Common myeloid progenitor, CD34-positive (primary cell): ENCODE data around the gene SLC44A3. TPM values are rescaled to one million over a fixed set of nuclear protein-coding genes. Genes with fewer than 3 reads are reported as not detected.

Experiments used
- CTCF ChIA-PET: fragments of 350-600 bp; sonication (Branson Sonifier 250); formaldehyde crosslinking; loops from one replicate; lab custom pipeline; 2021; ENCODE audit warnings: antibody characterized with exemption; lab: Charles Lee
- POLR2A ChIA-PET: fragments of 350-600 bp; sonication (Branson Sonifier 250); formaldehyde crosslinking; loops from one replicate; lab custom pipeline; 2021; ENCODE audit warnings: antibody characterized with exemption; lab: Charles Lee
- DNase-seq, 3 donors: peaks; one replicate each; pipeline versions ENCODE4 v3.0.0 to v3.0.0-alpha.2; 2013
- H3K27ac ChIP-seq, 2 experiments: 1 replicate in 1 of 2; 2 replicates in 1 of 2; pipeline ENCODE4 v1.7.0; 2013; ENCODE audit warnings: inconsistent platforms in 2 of 2, low read length in 2 of 2, mild to moderate bottlenecking in 2 of 2, low read depth in 1 of 2, moderate library complexity in 1 of 2; ENCODE audit not compliant: severe bottlenecking in 2 of 2, insufficient read depth in 1 of 2, poor library complexity in 1 of 2
- H3K27me3 ChIP-seq, 5 experiments: replicated peaks in 2 of 5; 1 replicate in 3 of 5; 2 replicates in 2 of 5; pipeline versions ENCODE4 v1.6.1 to v1.7.0; 2013; ENCODE audit warnings: low read length in 4 of 5, mild to moderate bottlenecking in 2 of 5, moderate library complexity in 2 of 5, inconsistent platforms in 1 of 5; ENCODE audit not compliant: insufficient read depth in 5 of 5, control insufficient read depth in 4 of 5
- H3K36me3 ChIP-seq, 4 experiments: 1 replicate in 2 of 4; 2 replicates in 2 of 4; pipeline versions ENCODE4 v1.6.1 to v1.7.0; 2013; ENCODE audit warnings: low read length in 3 of 4, control low read depth in 1 of 4, mild to moderate bottlenecking in 1 of 4; ENCODE audit not compliant: control insufficient read depth in 4 of 4, insufficient read depth in 4 of 4
- H3K4me1 ChIP-seq, 4 experiments: 1 replicate in 3 of 4; 2 replicates in 1 of 4; pipeline versions ENCODE4 v1.6.1 to v1.7.1; 2013; ENCODE audit warnings: low read length in 3 of 4, mild to moderate bottlenecking in 3 of 4, control low read depth in 1 of 4, inconsistent platforms in 1 of 4, moderate library complexity in 1 of 4; ENCODE audit not compliant: control insufficient read depth in 4 of 4, insufficient read depth in 4 of 4; ENCODE audit errors: control extremely low read depth in 1 of 4
- H3K4me3 ChIP-seq, 7 experiments: 1 replicate in 4 of 7; 2 replicates in 3 of 7; pipeline versions ENCODE4 v1.5.1 to v1.7.0; 2013; ENCODE audit warnings: mild to moderate bottlenecking in 7 of 7, low read length in 6 of 7, moderate library complexity in 6 of 7, inconsistent platforms in 2 of 7, low read depth in 2 of 7, control low read depth in 1 of 7; ENCODE audit not compliant: insufficient read depth in 4 of 7, control insufficient read depth in 1 of 7; ENCODE audit errors: extremely low read depth in 1 of 7
- H3K9me3 ChIP-seq, 5 experiments: 1 replicate in 4 of 5; 2 replicates in 1 of 5; pipeline versions ENCODE4 v1.6.1 to v1.7.1; 2013; ENCODE audit warnings: low read length in 4 of 5, mild to moderate bottlenecking in 2 of 5, inconsistent platforms in 1 of 5, low read depth in 1 of 5, moderate library complexity in 1 of 5; ENCODE audit not compliant: control insufficient read depth in 4 of 5, insufficient read depth in 2 of 5; ENCODE audit errors: control extremely low read depth in 1 of 5
- WGBS: methylation state at CpG from one replicate; pipeline ENCODE4 v1.1.5; 2013; ENCODE audit not compliant: insufficient coverage; 5-methylcytosine and 5-hydroxymethylcytosine counted together
- polyA plus RNA-seq: library from polyadenylated mRNA; unstranded; fragments of 120-200 nt; gene quantifications from one replicate; pipeline ENCODE4 v1.2.1, GENCODE V29; 2013

SLC44A3 gene
- polyA plus RNA-seq: 0.08 TPM

- Histone ChIP-seq H3K36me3 (no peaks in the 10 kb centered on the region), H3K4me3 (peak within 1 kb of the TSS; percentile 31 to 77 (median 59)), H3K27me3 (peaks cover 19 to 54% (median 41%) of the 10 kb centered on the region in 5 experiments), H3K27ac (no peak within 1 kb of the TSS), H3K4me1 (peaks cover 2 to 14% (median 12%) of the 10 kb centered on the region in 4 experiments), H3K9me3 (peaks cover 0 to 13% (median 3%) of the 10 kb centered on the region in 5 experiments)
- ChIA-PET CTCF (interaction anchor here (1.0 to 2.6 kb wide), 4 partner anchors 13 to 223 kb away, joined by 3 to 9 read pairs (median 4); no protein-coding TSS in a partner anchor), POLR2A (no interaction called here)
- peak; percentile 48 to 82 (median 79) for DNase-seq
- whole genome bisulfite sequencing: under 1% methylated on average over 54 of the region's 77 CpGs
These were observed at the start of gene SLC44A3 for GRCh38 chr1:94819945-94820746. Gene SLC44A3, plus strand, starts transcription at chr1:94820357. Its CDS starts 95 bp downstream, at chr1:94820452.

GRCh38 chr1:94772230-94772641, 47.9 kb upstream of the SLC44A3 start:
- H3K9me3 ChIP-seq: peaks cover 0 to 11% (median 4%) of the 10 kb centered on the region in 5 experiments
- no peak overlapping the region for H3K27ac ChIP-seq
- DNase-seq: no peak
- H3K4me1 ChIP-seq: peaks cover 6 to 17% (median 13%) of the 10 kb centered on the region in 4 experiments
- WGBS: 94% methylated on average over 4 of the region's 5 CpGs
- no peaks in the 10 kb centered on the region for H3K36me3 ChIP-seq
- CTCF ChIA-PET: interaction anchor here (1.2 kb wide), 1 partner anchor 258 kb away, joined by 4 read pairs; no protein-coding TSS in a partner anchor
- POLR2A ChIA-PET: no interaction called here
- H3K4me3 ChIP-seq: no peak overlapping the region
- H3K27me3 ChIP-seq: no peaks in the 10 kb centered on the region

- H3K27ac ChIP-seq: no peak overlapping the region
These were observed 47.3 kb upstream of the SLC44A3 start for GRCh38 chr1:94772845-94773244.

GRCh38 chr1:94773296-94773809, 46.8 kb upstream of the SLC44A3 start:
- Histone ChIP-seq H3K4me3 (no peak overlapping the region), H3K36me3 (no peaks in the 10 kb centered on the region), H3K4me1 (peaks cover 6 to 17% (median 13%) of the 10 kb centered on the region in 4 experiments), H3K27me3 (no peaks in the 10 kb centered on the region), H3K27ac (no peak overlapping the region), H3K9me3 (peaks cover 0 to 11% (median 4%) of the 10 kb centered on the region in 5 experiments)
- ChIA-PET CTCF (interaction anchor here (0.6 to 1.3 kb wide), 3 partner anchors 251 to 302 kb away, joined by 3 to 4 read pairs (median 4); no protein-coding TSS in a partner anchor), POLR2A (no interaction called here)
- 28% methylated on average over 3 of the region's 6 CpGs for WGBS
- no peak for DNase-seq

More at GRCh38 chr1:94772845-94773244, 47.3 kb upstream of the SLC44A3 start:
- WGBS: 0% methylated on average over 1 of the region's 3 CpGs
- no peak overlapping the region for H3K4me3 ChIP-seq
- no peaks in the 10 kb centered on the region for H3K27me3 ChIP-seq
- DNase-seq: peak; percentile 27 to 58 (median 51)
- H3K4me1 ChIP-seq: peaks cover 6 to 17% (median 13%) of the 10 kb centered on the region in 4 experiments
- CTCF ChIA-PET: interaction anchor here (1.2 kb wide), 1 partner anchor 258 kb away, joined by 4 read pairs; no protein-coding TSS in a partner anchor
- POLR2A ChIA-PET: no interaction called here
- peaks cover 0 to 11% (median 4%) of the 10 kb centered on the region in 5 experiments for H3K9me3 ChIP-seq
- no peaks in the 10 kb centered on the region for H3K36me3 ChIP-seq

- CTCF ChIA-PET: interaction anchor here (1.3 kb wide), 1 partner anchor 252 kb away, joined by 3 read pairs; no protein-coding TSS in a partner anchor
- Histone ChIP-seq H3K9me3 (peaks cover 0 to 11% (median 4%) of the 10 kb centered on the region in 5 experiments), H3K4me1 (peaks cover 6 to 17% (median 13%) of the 10 kb centered on the region in 4 experiments), H3K36me3 (no peaks in the 10 kb centered on the region), H3K4me3 (no peak overlapping the region), H3K27ac (no peak overlapping the region), H3K27me3 (no peaks in the 10 kb centered on the region)
- no peak for DNase-seq
- WGBS: 96% methylated on average over 6 of the region's 8 CpGs
- POLR2A ChIA-PET: no interaction called here
These were observed 46.2 kb upstream of the SLC44A3 start for GRCh38 chr1:94773931-94774422.

- H3K27ac ChIP-seq: no peak overlapping the region
- 100% methylated on average over 1 of the region's 1 CpG for WGBS
- peaks cover 0 to 11% (median 4%) of the 10 kb centered on the region in 5 experiments for H3K9me3 ChIP-seq
- DNase-seq: no peak
- peaks cover 6 to 17% (median 13%) of the 10 kb centered on the region in 4 experiments for H3K4me1 ChIP-seq
- no peaks in the 10 kb centered on the region for H3K36me3 ChIP-seq
- H3K4me3 ChIP-seq: no peak overlapping the region
- no peaks in the 10 kb centered on the region for H3K27me3 ChIP-seq
- POLR2A ChIA-PET: no interaction called here
- CTCF ChIA-PET: no interaction called here
These were observed 43.7 kb upstream of the SLC44A3 start for GRCh38 chr1:94776474-94776873.
